ENCODE data around the gene ERC2.

Gene ERC2

GRCh38 chr3:55729546-55729945 lies 738.7 kb downstream of the ERC2 start:
- TF ChIP-seq, protein P1, sequence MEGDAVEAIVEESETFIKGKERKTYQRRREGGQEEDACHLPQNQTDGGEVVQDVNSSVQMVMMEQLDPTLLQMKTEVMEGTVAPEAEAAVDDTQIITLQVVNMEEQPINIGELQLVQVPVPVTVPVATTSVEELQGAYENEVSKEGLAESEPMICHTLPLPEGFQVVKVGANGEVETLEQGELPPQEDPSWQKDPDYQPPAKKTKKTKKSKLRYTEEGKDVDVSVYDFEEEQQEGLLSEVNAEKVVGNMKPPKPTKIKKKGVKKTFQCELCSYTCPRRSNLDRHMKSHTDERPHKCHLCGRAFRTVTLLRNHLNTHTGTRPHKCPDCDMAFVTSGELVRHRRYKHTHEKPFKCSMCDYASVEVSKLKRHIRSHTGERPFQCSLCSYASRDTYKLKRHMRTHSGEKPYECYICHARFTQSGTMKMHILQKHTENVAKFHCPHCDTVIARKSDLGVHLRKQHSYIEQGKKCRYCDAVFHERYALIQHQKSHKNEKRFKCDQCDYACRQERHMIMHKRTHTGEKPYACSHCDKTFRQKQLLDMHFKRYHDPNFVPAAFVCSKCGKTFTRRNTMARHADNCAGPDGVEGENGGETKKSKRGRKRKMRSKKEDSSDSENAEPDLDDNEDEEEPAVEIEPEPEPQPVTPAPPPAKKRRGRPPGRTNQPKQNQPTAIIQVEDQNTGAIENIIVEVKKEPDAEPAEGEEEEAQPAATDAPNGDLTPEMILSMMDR (IDR thresholded peaks at IDR 0.05), result no peak

DNA sequence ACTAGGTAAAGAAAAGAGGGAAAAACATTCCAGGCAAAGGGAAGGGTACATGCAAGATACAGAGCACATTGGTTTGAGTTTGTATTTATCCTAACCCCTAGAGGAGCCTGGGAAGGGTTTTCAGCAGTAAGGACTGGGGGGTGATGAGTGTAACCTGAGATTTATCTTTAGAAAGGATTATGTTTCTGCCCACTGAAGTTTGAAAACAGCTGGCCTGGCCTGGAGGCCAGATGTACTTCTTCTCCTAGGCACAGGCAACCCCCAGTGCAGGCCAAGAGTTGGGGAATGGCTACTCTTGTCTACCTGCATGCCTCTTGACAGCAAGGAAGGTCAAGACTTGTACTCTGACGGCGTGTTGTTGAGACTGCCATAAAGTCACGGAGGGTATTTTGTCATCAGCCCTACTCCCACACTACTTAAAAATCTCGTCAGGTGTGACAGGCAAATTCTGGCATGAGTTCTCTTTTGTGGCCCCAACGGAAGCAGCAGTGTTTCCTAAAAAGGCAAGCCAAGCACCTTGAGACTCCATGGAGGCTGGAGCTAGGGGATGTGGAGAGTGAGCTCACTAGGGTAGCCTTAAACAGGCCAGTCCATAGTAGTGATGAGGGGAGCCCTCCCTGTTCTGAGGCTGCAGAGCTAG lies 739.7 kb downstream of the ERC2 start:
- TF ChIP-seq, protein P1 (IDR thresholded peaks at IDR 0.05), result no peak

GRCh38 chr3:55726501-55726775 lies 741.8 kb downstream of the ERC2 start:
- TF ChIP-seq, protein P1 (IDR thresholded peaks at IDR 0.05), result no peak

DNA sequence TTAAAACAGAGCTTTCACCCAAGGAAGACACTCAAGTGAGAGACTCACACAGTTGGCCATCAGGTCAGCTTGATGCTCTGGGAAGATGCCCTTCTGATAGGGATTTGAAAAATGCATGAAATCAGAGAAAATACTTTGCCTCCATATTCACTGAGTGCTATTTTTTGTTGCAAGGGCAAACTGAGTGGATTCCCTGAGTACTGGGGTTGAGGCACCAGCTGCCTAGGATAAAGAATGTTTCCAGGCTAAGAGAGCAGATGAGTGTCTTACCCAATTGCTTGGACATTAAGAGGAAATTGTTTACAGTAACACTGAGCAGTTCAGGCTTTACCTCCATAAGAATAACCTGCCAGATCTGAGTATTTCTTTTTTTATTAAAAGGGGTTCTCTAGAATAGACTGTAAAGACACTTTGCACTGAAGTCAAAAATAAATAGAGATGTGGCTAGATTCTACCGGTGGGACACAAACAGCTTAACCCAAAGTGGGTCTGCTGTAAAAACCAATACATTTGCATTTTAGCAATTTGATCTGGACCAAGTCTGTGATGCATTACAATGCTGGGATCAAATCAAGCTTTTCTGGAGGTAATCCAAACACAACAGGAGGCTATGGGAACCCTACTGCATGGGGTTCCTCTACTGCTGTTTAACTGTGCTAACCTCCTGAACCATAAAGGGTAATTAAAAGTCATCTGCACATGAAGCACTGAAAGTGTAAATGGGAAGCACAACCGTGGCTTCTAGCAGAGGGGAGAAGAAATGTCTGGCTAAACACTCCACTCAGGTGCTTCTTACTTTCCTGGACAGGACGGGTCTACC lies 742.4 kb downstream of the ERC2 start:
- TF ChIP-seq, protein P1 (IDR thresholded peaks at IDR 0.05), result no peak

GRCh38 chr3:55724821-55725220 lies 743.4 kb downstream of the ERC2 start:
- TF ChIP-seq, protein P1 (IDR thresholded peaks at IDR 0.05), result no peak

DNA sequence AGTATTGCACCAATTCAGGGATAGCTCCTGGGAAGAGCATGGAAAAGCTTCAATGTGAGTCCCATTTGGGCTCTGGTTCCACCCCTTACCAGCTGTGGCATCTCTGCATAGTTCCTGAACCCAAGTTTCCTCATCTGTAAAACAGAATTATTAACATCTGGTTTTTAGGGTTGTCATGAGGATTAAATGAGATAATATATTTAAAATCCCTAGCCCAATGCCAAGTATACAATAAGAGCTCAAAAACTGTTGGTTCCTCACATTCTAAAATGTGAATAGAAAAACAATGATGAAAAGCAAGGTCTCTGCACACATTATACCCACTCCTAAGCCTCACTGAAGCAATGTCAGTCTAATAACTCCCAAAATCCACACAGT lies 743.9 kb downstream of the ERC2 start:
- TF ChIP-seq, protein P1 (IDR thresholded peaks at IDR 0.05), result no peak

- TF ChIP-seq, protein P1 (IDR thresholded peaks at IDR 0.05), result no peak
These were observed 744.4 kb downstream of the ERC2 start for GRCh38 chr3:55723653-55724406.
